Stimulated activated CD8-positive, alpha-beta memory T cell treated with anti-CD3 and anti-CD28 coated beads, Interleukin-12 subunit alpha, Interleukin-12 subunit beta, amount 100 ng/mL, for 24 hours (primary cell): ENCODE data around the gene TECPR2.
A peak's percentile ranks its signal among the peaks of the same experiment; 100 is the strongest.
"Not testable (repeated sequence)": the region's sequence is repeated elsewhere in the genome, so short reads cannot be mapped to it uniquely, and the experiment has no call there.

Source experiments
- DNase-seq: peaks from one replicate; pipeline ENCODE4 v3.0.0-alpha.2; 2020; ENCODE audit errors: extremely low read depth

The TECPR2 gene

GRCh38 chr14:102362545-102363181 is at the start of gene TECPR2, which contains the start of gene CINP:
TECPR2 (plus strand) TSS chr14:102362941; CDS start chr14:102376722, 13,781 bp downstream.
CINP (minus strand) TSS chr14:102362890; CDS start chr14:102362851, 39 bp downstream.
- DNase-seq, result peak; percentile 94

- DNase-seq, result peak; percentile 54
Measured at GRCh38 chr14:102314242-102315011, 48.3 kb upstream of the TECPR2 start.

GRCh38 chr14:102315121-102315520 is 47.6 kb upstream of the TECPR2 start:
- no peak for DNase-seq

- no peak for DNase-seq
Measured at GRCh38 chr14:102316338-102316742, 46.4 kb upstream of the TECPR2 start.

- peak; percentile 79 for DNase-seq
Measured at GRCh38 chr14:102316743-102317563, 45.8 kb upstream of the TECPR2 start.

- no peak for DNase-seq
Measured at GRCh38 chr14:102317564-102318248, 45.0 kb upstream of the TECPR2 start.

- no peak for DNase-seq
Measured at GRCh38 chr14:102318781-102319276, 43.9 kb upstream of the TECPR2 start.

- DNase-seq, result peak; percentile 86
Measured at GRCh38 chr14:102319351-102320032, 43.2 kb upstream of the TECPR2 start, which contains the start of gene ZNF839. ZNF839 (plus strand) TSS chr14:102319746; CDS start chr14:102319766, 20 bp downstream.

- no peak for DNase-seq
Measured at GRCh38 chr14:102320033-102320660, 42.6 kb upstream of the TECPR2 start.

GRCh38 chr14:102320671-102321455 is 41.9 kb upstream of the TECPR2 start:
- DNase-seq, result no peak

GRCh38 chr14:102321456-102322422 is 41.0 kb upstream of the TECPR2 start:
- no peak for DNase-seq

GRCh38 chr14:102323102-102323501 is 39.6 kb upstream of the TECPR2 start:
- no peak for DNase-seq

GRCh38 chr14:102325791-102326345 is 36.9 kb upstream of the TECPR2 start:
- DNase-seq, result no peak

- no peak for DNase-seq
Measured at GRCh38 chr14:102326583-102326982, 36.2 kb upstream of the TECPR2 start.

- not testable (repeated sequence) for DNase-seq
Measured at GRCh38 chr14:102329381-102329780, 33.4 kb upstream of the TECPR2 start.

GRCh38 chr14:102330806-102331205 is 31.9 kb upstream of the TECPR2 start:
- no peak for DNase-seq

GRCh38 chr14:102333390-102333789 is 29.4 kb upstream of the TECPR2 start:
- DNase-seq, result no peak
